Smooth muscle cell (in vitro differentiated cells): ENCODE data around the gene NINJ2. TPM values are rescaled to one million over a fixed set of nuclear protein-coding genes. Genes with fewer than 3 reads are reported as not detected.

Source experiments
- DNase-seq: peaks from one replicate; lab custom pipeline; 2025; ENCODE audit not compliant: unreplicated experiment; lab: John Stamatoyannopoulos, UW
- H2AFZ ChIP-seq: fragments of 200-600 bp; sonication (generic); 2 replicates; pipeline ENCODE4 v1.6.0; 2016; ENCODE audit warnings: antibody characterized with exemption, low read depth, mild to moderate bottlenecking
- H3F3A ChIP-seq: fragments of 200-600 bp; sonication (generic); 2 replicates; pipeline ENCODE4 v1.6.0; 2017; ENCODE audit warnings: antibody characterized with exemption, low read depth
- H3K27ac ChIP-seq: fragments of 200-600 bp; sonication (generic); 2 replicates; pipeline ENCODE4 v1.5.1; 2016; ENCODE audit warnings: low read depth, mild to moderate bottlenecking
- H3K27me3 ChIP-seq: fragments of 200-600 bp; sonication (generic); 2 replicates; pipeline ENCODE4 v1.6.1; 2016; ENCODE audit warnings: low read depth, mild to moderate bottlenecking
- H3K36me3 ChIP-seq: fragments of 200-600 bp; sonication (generic); 2 replicates; pipeline ENCODE4 v1.5.1; 2016; ENCODE audit warnings: low read depth
- H3K4me1 ChIP-seq: fragments of 200-600 bp; sonication (generic); 2 replicates; pipeline ENCODE4 v1.5.1; 2016; ENCODE audit warnings: low read depth
- H3K4me2 ChIP-seq: fragments of 200-600 bp; sonication (generic); 2 replicates; pipeline ENCODE4 v1.6.0; 2016; ENCODE audit warnings: mild to moderate bottlenecking
- H3K4me3 ChIP-seq: fragments of 200-600 bp; sonication (generic); 2 replicates; pipeline ENCODE4 v1.5.1; 2016; ENCODE audit warnings: mild to moderate bottlenecking
- H3K79me2 ChIP-seq: fragments of 200-600 bp; sonication (generic); 2 replicates; pipeline ENCODE4 v1.6.0; 2016; ENCODE audit warnings: low read depth, mild to moderate bottlenecking
- H3K9ac ChIP-seq: fragments of 200-600 bp; sonication (generic); 2 replicates; pipeline ENCODE4 v1.6.0; 2016; ENCODE audit warnings: low read depth
- H3K9me3 ChIP-seq: fragments of 200-600 bp; sonication (generic); replicated peaks from 2 replicates; pipeline ENCODE4 v1.5.1; 2016; ENCODE audit warnings: low read depth
- H4K20me1 ChIP-seq: fragments of 200-600 bp; sonication (generic); 2 replicates; pipeline ENCODE4 v1.6.0; 2016; ENCODE audit warnings: low read depth
- WGBS: methylation state at CpG from one replicate; pipeline ENCODE4 v1.1.7; 2016; ENCODE audit warnings: low lambda C conversion rate; 5-methylcytosine and 5-hydroxymethylcytosine counted together
- polyA plus RNA-seq: library from polyadenylated mRNA; unstranded; fragments of >200 nt; fragmentation: Nextera tagmentation; extraction: Ambion mirVana; gene quantifications from 2 replicates; pipeline ENCODE4 v1.2.1, GENCODE V29; 2016
- total RNA-seq: library from RNA; depleted of rRNA; stranded (reverse); fragments of >200 nt; gene quantifications from 2 replicates; pipeline ENCODE4 v1.2.3, GENCODE V29; 2014
- TF ChIP-seq, protein P1 (sequence below): fragments of 200-600 bp; sonication (generic); IDR thresholded peaks from 2 replicates; pipeline ENCODE4 v1.5.1; 2017; ENCODE audit warnings: borderline replicate concordance, mild to moderate bottlenecking, antibody characterized with exemption; ENCODE audit not compliant: insufficient read depth, poor library complexity, severe bottlenecking

The NINJ2 gene
- total and polyA plus RNA-seq, 2 experiments from 2014 or later = 4.2 to 12.1 TPM

DNA sequence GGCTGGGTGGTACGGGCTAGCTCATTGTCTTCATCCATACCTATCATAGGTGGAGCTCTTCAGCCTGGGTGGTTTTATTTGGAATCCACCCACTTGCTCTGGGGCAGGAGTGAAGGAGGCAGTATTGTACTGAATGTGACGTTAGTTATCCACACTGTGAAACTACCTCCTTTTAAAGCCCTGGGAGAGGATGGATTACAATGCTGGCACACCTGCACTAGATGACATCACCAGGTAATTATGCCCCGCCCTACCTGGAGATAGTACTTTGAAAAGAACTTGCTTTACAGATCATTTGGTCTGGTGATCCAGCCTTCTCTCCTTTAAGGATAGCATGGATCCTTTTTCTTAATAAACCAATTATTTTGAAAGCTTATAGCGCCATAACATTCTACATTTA, 125.5 kb downstream of the NINJ2 start:
- Histone ChIP-seq H3K9ac (no peak overlapping the region), H3K9me3 (no peaks in the 10 kb centered on the region), H3K4me1 (peaks cover 23% of the 10 kb centered on the region), H3K36me3 (no peaks in the 10 kb centered on the region), H4K20me1 (no peaks in the 10 kb centered on the region), H2AFZ (no peak overlapping the region), H3K4me3 (no peak overlapping the region), H3F3A (no peaks in the 10 kb centered on the region), H3K4me2 (no peak overlapping the region), H3K27ac (peak overlapping the region; percentile 81), H3K79me2 (no peaks in the 10 kb centered on the region), H3K27me3 (no peaks in the 10 kb centered on the region)
- TF ChIP-seq, protein P1, sequence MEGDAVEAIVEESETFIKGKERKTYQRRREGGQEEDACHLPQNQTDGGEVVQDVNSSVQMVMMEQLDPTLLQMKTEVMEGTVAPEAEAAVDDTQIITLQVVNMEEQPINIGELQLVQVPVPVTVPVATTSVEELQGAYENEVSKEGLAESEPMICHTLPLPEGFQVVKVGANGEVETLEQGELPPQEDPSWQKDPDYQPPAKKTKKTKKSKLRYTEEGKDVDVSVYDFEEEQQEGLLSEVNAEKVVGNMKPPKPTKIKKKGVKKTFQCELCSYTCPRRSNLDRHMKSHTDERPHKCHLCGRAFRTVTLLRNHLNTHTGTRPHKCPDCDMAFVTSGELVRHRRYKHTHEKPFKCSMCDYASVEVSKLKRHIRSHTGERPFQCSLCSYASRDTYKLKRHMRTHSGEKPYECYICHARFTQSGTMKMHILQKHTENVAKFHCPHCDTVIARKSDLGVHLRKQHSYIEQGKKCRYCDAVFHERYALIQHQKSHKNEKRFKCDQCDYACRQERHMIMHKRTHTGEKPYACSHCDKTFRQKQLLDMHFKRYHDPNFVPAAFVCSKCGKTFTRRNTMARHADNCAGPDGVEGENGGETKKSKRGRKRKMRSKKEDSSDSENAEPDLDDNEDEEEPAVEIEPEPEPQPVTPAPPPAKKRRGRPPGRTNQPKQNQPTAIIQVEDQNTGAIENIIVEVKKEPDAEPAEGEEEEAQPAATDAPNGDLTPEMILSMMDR = no peak
- DNase-seq = no peak
- WGBS = 80% methylated on average over 4 of the region's 4 CpGs

DNA sequence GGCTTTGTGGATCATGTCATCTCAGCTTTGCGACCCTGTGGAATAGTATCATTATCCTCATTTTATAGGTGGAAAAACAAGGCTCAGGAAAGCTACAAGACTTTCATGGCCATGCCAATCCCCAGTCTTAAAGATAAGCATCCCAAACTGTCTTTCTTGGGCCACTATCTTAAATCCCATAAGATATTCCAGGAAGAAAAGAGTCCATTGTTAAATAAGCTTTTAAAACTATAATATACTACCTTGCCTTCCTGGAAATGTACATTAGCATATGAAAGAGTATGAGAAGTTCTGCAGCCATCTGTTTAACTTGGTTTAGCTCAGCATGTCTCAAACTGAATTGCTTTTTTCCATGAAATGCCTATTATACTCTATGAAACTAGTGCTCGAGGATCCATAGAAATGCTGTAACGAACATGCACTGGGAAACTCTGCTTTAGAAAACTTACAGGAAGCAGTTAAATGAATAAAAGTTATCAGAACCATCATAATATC, 126.4 kb downstream of the NINJ2 start:
- 77% methylated on average over 3 of the region's 3 CpGs for WGBS
- H3F3A ChIP-seq = no peaks in the 10 kb centered on the region
- no peaks in the 10 kb centered on the region for H4K20me1 ChIP-seq
- peaks cover 14% of the 10 kb centered on the region for H3K4me1 ChIP-seq
- peak overlapping the region; percentile 24 for H3K27ac ChIP-seq
- no peak overlapping the region for H3K4me3 ChIP-seq
- H3K27me3 ChIP-seq = no peaks in the 10 kb centered on the region
- H3K36me3 ChIP-seq = no peaks in the 10 kb centered on the region
- no peak for DNase-seq
- TF ChIP-seq, protein P1 = no peak
- no peaks in the 10 kb centered on the region for H3K79me2 ChIP-seq
- H2AFZ ChIP-seq = no peak overlapping the region
- H3K9me3 ChIP-seq = no peaks in the 10 kb centered on the region
- H3K4me2 ChIP-seq = no peak overlapping the region
- H3K9ac ChIP-seq = no peak overlapping the region

DNA sequence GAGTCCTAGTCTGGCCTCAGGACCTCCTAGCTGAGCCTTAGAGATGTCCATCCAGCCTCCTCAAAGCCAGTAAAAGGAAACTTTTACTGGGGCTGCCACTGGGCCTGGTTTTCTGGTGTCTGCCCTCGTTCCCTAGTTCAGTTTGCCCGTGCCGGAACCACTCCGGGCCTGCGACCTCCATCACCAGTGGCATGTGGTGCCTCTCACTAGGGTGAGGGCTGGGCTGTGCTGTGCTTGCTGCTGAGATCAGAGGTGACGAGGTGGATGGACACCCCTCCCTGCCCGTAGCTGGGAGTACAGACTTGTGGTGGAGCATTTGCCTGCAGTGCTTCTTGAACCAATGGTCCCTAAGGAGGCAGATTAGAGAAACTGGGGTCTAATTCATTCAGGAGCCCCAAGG, 127.8 kb downstream of the NINJ2 start:
- peaks cover 5% of the 10 kb centered on the region for H3K4me1 ChIP-seq
- H3K36me3 ChIP-seq = no peaks in the 10 kb centered on the region
- H3F3A ChIP-seq = no peaks in the 10 kb centered on the region
- H3K27ac ChIP-seq = no peak overlapping the region
- TF ChIP-seq, protein P1 = no peak
- no peak overlapping the region for H3K9ac ChIP-seq
- no peaks in the 10 kb centered on the region for H3K79me2 ChIP-seq
- no peak overlapping the region for H3K4me3 ChIP-seq
- no peaks in the 10 kb centered on the region for H4K20me1 ChIP-seq
- H3K9me3 ChIP-seq = no peaks in the 10 kb centered on the region
- no peak overlapping the region for H2AFZ ChIP-seq
- H3K27me3 ChIP-seq = no peaks in the 10 kb centered on the region
- H3K4me2 ChIP-seq = no peak overlapping the region
- WGBS = 88% methylated on average over 7 of the region's 7 CpGs
- DNase-seq = no peak

DNA sequence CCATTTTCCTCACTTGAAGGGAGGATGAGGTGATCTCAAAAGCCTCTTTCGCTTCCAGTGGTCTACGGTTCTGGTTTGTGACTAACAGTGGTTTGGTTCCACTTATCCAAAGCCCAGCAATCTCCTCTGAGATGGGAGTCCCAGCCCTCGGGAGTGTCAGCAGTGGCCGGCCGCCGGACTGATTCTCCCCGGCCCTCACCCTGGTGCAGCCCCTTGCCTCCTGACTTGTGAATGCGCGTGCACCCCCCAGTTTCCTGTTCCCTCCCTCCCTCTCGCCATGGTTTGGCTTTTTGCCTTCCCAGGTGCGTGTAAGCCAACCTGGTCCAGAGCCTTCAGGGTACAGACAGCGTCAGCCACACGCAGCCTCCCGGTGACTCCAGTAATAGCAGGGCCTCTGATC, 129.0 kb downstream of the NINJ2 start:
- Histone ChIP-seq H3K36me3 (no peaks in the 10 kb centered on the region), H3F3A (no peaks in the 10 kb centered on the region), H4K20me1 (no peaks in the 10 kb centered on the region), H3K79me2 (no peaks in the 10 kb centered on the region), H3K9ac (no peak overlapping the region), H3K4me1 (peaks cover 5% of the 10 kb centered on the region), H2AFZ (no peak overlapping the region), H3K4me2 (no peak overlapping the region), H3K9me3 (no peaks in the 10 kb centered on the region), H3K27me3 (no peaks in the 10 kb centered on the region), H3K27ac (peak overlapping the region; percentile 97), H3K4me3 (no peak overlapping the region)
- DNase-seq = no peak
- WGBS = 88% methylated on average over 11 of the region's 14 CpGs
- TF ChIP-seq, protein P1 = no peak
